Neuronal stem cell (in vitro differentiated cells): ENCODE results near the gene RNMT.
A peak's percentile ranks its signal among the peaks of the same experiment; 100 is the strongest.

Experiments used
- DNase-seq: peaks from one replicate; pipeline ENCODE4 v3.0.0-alpha.2; 2013; ENCODE audit warnings: low spot score
- H2AFZ ChIP-seq: one replicate; pipeline ENCODE4 v1.6.1; 2013; ENCODE audit warnings: mild to moderate bottlenecking, low read length, inconsistent platforms
- H2AK5ac ChIP-seq: 2 replicates; pipeline ENCODE4 v1.6.1; 2013; ENCODE audit warnings: low read depth, mild to moderate bottlenecking, inconsistent platforms, low read length, moderate library complexity, mixed read lengths
- H2BK120ac ChIP-seq: 2 replicates; pipeline ENCODE4 v1.6.1; 2013; ENCODE audit warnings: low read depth, mild to moderate bottlenecking, inconsistent platforms, low read length, moderate library complexity, mixed read lengths
- H2BK12ac ChIP-seq: one replicate; pipeline ENCODE4 v1.6.1; 2013; ENCODE audit warnings: low read length, inconsistent platforms
- H2BK15ac ChIP-seq: 2 replicates; pipeline ENCODE4 v1.6.1; 2013; ENCODE audit warnings: mild to moderate bottlenecking, low read length, inconsistent platforms, mixed read lengths
- H2BK5ac ChIP-seq: one replicate; pipeline ENCODE4 v1.6.1; 2013; ENCODE audit warnings: inconsistent platforms, mild to moderate bottlenecking, low read length, moderate library complexity
- H3K14ac ChIP-seq: one replicate; pipeline ENCODE4 v1.6.1; 2013; ENCODE audit warnings: low read length, inconsistent platforms
- H3K18ac ChIP-seq: 2 replicates; pipeline ENCODE4 v1.6.1; 2013; ENCODE audit warnings: low read length, inconsistent platforms
- H3K23ac ChIP-seq: 2 replicates; pipeline ENCODE4 v1.6.1; 2013; ENCODE audit warnings: low read depth, mild to moderate bottlenecking, mixed read lengths, low read length, inconsistent platforms; ENCODE audit not compliant: poor library complexity
- H3K27ac ChIP-seq: replicated peaks from 3 replicates; pipeline ENCODE4 v1.5.1; 2013; ENCODE audit warnings: low read length, inconsistent platforms
- H3K27me3 ChIP-seq, 3 experiments: 2 replicates each; pipeline ENCODE4 v1.6.1; 2013; ENCODE audit warnings: low read length in 3 of 3, mild to moderate bottlenecking in 2 of 3, inconsistent platforms in 1 of 3, low read depth in 1 of 3, mixed read lengths in 1 of 3, moderate library complexity in 1 of 3; ENCODE audit not compliant: control insufficient read depth in 3 of 3, insufficient read depth in 3 of 3
- H3K36me3 ChIP-seq, 2 donors: replicated peaks in 1 of 2; 2 replicates each; pipeline ENCODE4 v1.6.1; 2013; ENCODE audit warnings: low read length in 2 of 2; ENCODE audit not compliant: control insufficient read depth in 2 of 2, insufficient read depth in 2 of 2
- H3K4ac ChIP-seq: 2 replicates; pipeline ENCODE4 v1.6.1; 2013; ENCODE audit warnings: inconsistent platforms, mild to moderate bottlenecking, low read length, moderate library complexity
- H3K4me1 ChIP-seq, 2 donors: 1 replicate in 1 of 2; 2 replicates in 1 of 2; pipeline ENCODE4 v1.6.1; 2013; ENCODE audit warnings: low read length in 2 of 2, low read depth in 1 of 2; ENCODE audit not compliant: control insufficient read depth in 2 of 2, insufficient read depth in 1 of 2
- H3K4me2 ChIP-seq: one replicate; pipeline ENCODE4 v1.6.1; 2013; ENCODE audit warnings: mild to moderate bottlenecking, low read length, inconsistent platforms; ENCODE audit not compliant: insufficient read depth, poor library complexity, severe bottlenecking
- H3K4me3 ChIP-seq, 2 donors: 2 replicates each; pipeline ENCODE4 v1.5.1; 2013; ENCODE audit warnings: low read length in 2 of 2, mild to moderate bottlenecking in 2 of 2, inconsistent platforms in 1 of 2, moderate library complexity in 1 of 2
- H3K79me1 ChIP-seq: one replicate; pipeline ENCODE4 v1.6.1; 2013; ENCODE audit warnings: low read depth, mild to moderate bottlenecking, inconsistent platforms, low read length, moderate library complexity
- H3K9ac ChIP-seq: one replicate; pipeline ENCODE4 v1.6.1; 2013; ENCODE audit warnings: mild to moderate bottlenecking, low read depth, low read length, inconsistent platforms; ENCODE audit not compliant: poor library complexity
- H3K9me3 ChIP-seq, 2 donors: replicated peaks in 1 of 2; 2 replicates each; pipeline versions ENCODE3 to v1.6.1; 2013; ENCODE audit warnings: low read length in 2 of 2, mild to moderate bottlenecking in 2 of 2, inconsistent platforms in 1 of 2, low read depth in 1 of 2, mixed read lengths in 1 of 2, moderate library complexity in 1 of 2; ENCODE audit not compliant: control insufficient read depth in 2 of 2, insufficient read depth in 1 of 2
- H4K8ac ChIP-seq: one replicate; pipeline ENCODE4 v1.6.1; 2013; ENCODE audit warnings: low read depth, mild to moderate bottlenecking, inconsistent platforms, low read length, moderate library complexity
- H4K91ac ChIP-seq: one replicate; pipeline ENCODE4 v1.6.1; 2013; ENCODE audit warnings: low read length, low read depth, mild to moderate bottlenecking, inconsistent platforms; ENCODE audit not compliant: poor library complexity
- WGBS, 2 donors: extraction: QIAGEN DNeasy Blood & Tissue Kit; methylation state at CpG; one replicate each; pipeline ENCODE4 v1.1.7; 2013; ENCODE audit warnings: missing lambda C conversion rate in 2 of 2, mixed read lengths in 1 of 2; ENCODE audit not compliant: insufficient read length in 2 of 2, insufficient replicate concordance in 1 of 2; ENCODE audit errors: extremely low coverage in 2 of 2; 5-methylcytosine and 5-hydroxymethylcytosine counted together

Gene RNMT

GRCh38 chr18:13809043-13809430 is 82.6 kb downstream of the RNMT start:
- peaks cover 0 to 4% (median 0%) of the 10 kb centered on the region in 3 experiments for H3K27me3 ChIP-seq
- H2BK5ac ChIP-seq: no peak overlapping the region
- no peak overlapping the region for H4K91ac ChIP-seq
- H3K4ac ChIP-seq: no peak overlapping the region
- H2BK120ac ChIP-seq: no peak overlapping the region
- H3K23ac ChIP-seq: no peak overlapping the region
- no peak overlapping the region for H2AK5ac ChIP-seq
- no peaks in the 10 kb centered on the region for H3K9me3 ChIP-seq
- H3K4me2 ChIP-seq: no peak overlapping the region
- DNase-seq: no peak
- no peak overlapping the region for H2AFZ ChIP-seq
- H3K79me1 ChIP-seq: no peaks in the 10 kb centered on the region
- H4K8ac ChIP-seq: no peak overlapping the region
- no peak overlapping the region for H2BK15ac ChIP-seq
- no CpG with 5 or more reads among the region's 2 CpGs for WGBS, 2 donors
- peaks cover 0 to 4% of the 10 kb centered on the region in 2 donors for H3K4me1 ChIP-seq
- H3K36me3 ChIP-seq: no peaks in the 10 kb centered on the region
- H3K14ac ChIP-seq: no peak overlapping the region
- H3K27ac ChIP-seq: no peak overlapping the region
- H3K18ac ChIP-seq: no peak overlapping the region
- H3K4me3 ChIP-seq: no peak overlapping the region
- no peak overlapping the region for H2BK12ac ChIP-seq
- no peak overlapping the region for H3K9ac ChIP-seq

- DNase-seq: no peak
- Histone ChIP-seq H2BK120ac (no peak overlapping the region), H3K27ac (no peak overlapping the region), H3K79me1 (no peaks in the 10 kb centered on the region), H2AFZ (no peak overlapping the region), H3K23ac (no peak overlapping the region), H2BK12ac (no peak overlapping the region), H4K91ac (no peak overlapping the region), H3K27me3 (peaks cover 0 to 4% (median 0%) of the 10 kb centered on the region in 3 experiments), H3K36me3 (no peaks in the 10 kb centered on the region), H3K4ac (no peak overlapping the region), H3K4me1 (no peaks in the 10 kb centered on the region), H3K9ac (no peak overlapping the region), H3K4me3 (no peak overlapping the region), H3K9me3 (no peaks in the 10 kb centered on the region), H2BK5ac (no peak overlapping the region), H4K8ac (no peak overlapping the region), H2BK15ac (no peak overlapping the region), H2AK5ac (no peak overlapping the region), H3K14ac (no peak overlapping the region), H3K4me2 (no peak overlapping the region), H3K18ac (no peak overlapping the region)
- WGBS, 2 donors: no CpG with 5 or more reads among the region's 5 CpGs
Measured at GRCh38 chr18:13809531-13810255, 83.2 kb downstream of the RNMT start.

GRCh38 chr18:13810950-13811485 is 84.5 kb downstream of the RNMT start:
- no peak overlapping the region for H3K18ac ChIP-seq
- no peak overlapping the region for H4K91ac ChIP-seq
- H3K27me3 ChIP-seq: peaks cover 0 to 4% (median 0%) of the 10 kb centered on the region in 3 experiments
- WGBS, 2 donors: no CpG with 5 or more reads among the region's 10 CpGs
- no peak overlapping the region for H3K4me2 ChIP-seq
- no peaks in the 10 kb centered on the region for H3K9me3 ChIP-seq
- H2BK12ac ChIP-seq: no peak overlapping the region
- H2AK5ac ChIP-seq: no peak overlapping the region
- DNase-seq: no peak
- H3K14ac ChIP-seq: no peak overlapping the region
- H3K4me3 ChIP-seq: no peak overlapping the region
- H3K27ac ChIP-seq: no peak overlapping the region
- H3K79me1 ChIP-seq: no peaks in the 10 kb centered on the region
- H2BK15ac ChIP-seq: no peak overlapping the region
- no peak overlapping the region for H2BK120ac ChIP-seq
- no peak overlapping the region for H3K23ac ChIP-seq
- no peak overlapping the region for H4K8ac ChIP-seq
- H2BK5ac ChIP-seq: no peak overlapping the region
- H3K36me3 ChIP-seq: no peaks in the 10 kb centered on the region
- no peak overlapping the region for H3K9ac ChIP-seq
- no peak overlapping the region for H3K4ac ChIP-seq
- no peak overlapping the region for H2AFZ ChIP-seq
- no peaks in the 10 kb centered on the region for H3K4me1 ChIP-seq

- H2BK12ac ChIP-seq: no peak overlapping the region
- no peak overlapping the region for H3K14ac ChIP-seq
- no peak overlapping the region for H2BK15ac ChIP-seq
- no peaks in the 10 kb centered on the region for H3K4me1 ChIP-seq
- peak overlapping the region; percentile 35 for H3K18ac ChIP-seq
- no peak overlapping the region for H2AFZ ChIP-seq
- no peak overlapping the region for H2AK5ac ChIP-seq
- no peak overlapping the region for H2BK120ac ChIP-seq
- H3K4me2 ChIP-seq: no peak overlapping the region
- peaks cover 0 to 4% (median 0%) of the 10 kb centered on the region in 3 experiments for H3K27me3 ChIP-seq
- H3K9ac ChIP-seq: no peak overlapping the region
- no CpG with 5 or more reads among the region's 6 CpGs for WGBS, 2 donors
- no peaks in the 10 kb centered on the region for H3K36me3 ChIP-seq
- no peak overlapping the region for H2BK5ac ChIP-seq
- no peak overlapping the region for H4K8ac ChIP-seq
- no peaks in the 10 kb centered on the region for H3K9me3 ChIP-seq
- H3K23ac ChIP-seq: no peak overlapping the region
- no peak overlapping the region for H4K91ac ChIP-seq
- no peak for DNase-seq
- no peak overlapping the region for H3K4ac ChIP-seq
- H3K79me1 ChIP-seq: no peaks in the 10 kb centered on the region
- H3K27ac ChIP-seq: no peak overlapping the region
- H3K4me3 ChIP-seq: no peak overlapping the region
Measured at GRCh38 chr18:13811993-13812392, 85.5 kb downstream of the RNMT start.
